ENCODE results near the gene ZNF598.
"Not testable (repeated sequence)": the region's sequence is repeated elsewhere in the genome, so short reads cannot be mapped to it uniquely, and the experiment has no call there.

ZNF598 gene

DNA sequence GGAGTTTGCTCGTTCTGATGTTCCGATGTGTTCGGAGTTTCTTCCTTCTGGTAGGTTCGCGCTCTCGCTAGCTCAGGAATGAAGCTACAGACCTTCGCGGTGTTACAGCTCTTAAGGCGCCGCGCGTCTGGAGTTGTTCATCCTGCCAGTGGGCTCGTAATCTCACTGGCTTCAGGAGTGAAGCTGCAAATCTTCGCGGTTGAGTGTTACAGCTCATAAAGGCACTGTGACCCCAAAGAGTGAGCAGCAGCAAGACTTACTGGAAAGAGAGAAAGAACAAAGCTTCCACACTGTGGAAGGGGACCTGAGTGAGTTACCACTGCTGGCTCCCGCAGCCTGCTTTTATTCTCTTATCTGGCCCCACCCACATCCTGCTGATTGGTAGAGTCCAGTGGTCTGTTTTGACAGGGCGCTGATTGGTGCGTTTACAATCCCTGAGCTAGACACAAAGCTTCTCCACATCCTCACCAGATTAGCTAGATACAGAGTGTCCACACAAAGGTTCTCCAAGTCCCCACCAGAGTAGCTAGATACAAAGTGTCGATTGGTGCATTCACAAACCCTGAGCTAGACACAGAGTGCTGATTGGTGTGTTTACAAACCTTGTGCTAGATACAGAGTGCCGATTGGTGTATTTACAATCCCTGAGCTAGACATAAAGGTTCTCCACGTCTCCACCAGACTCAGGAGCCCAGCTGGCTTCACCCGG, 52.0 kb downstream of the ZNF598 start:
- DNase-seq: not testable (repeated sequence)

GRCh38 chr16:1953734-1954133, 55.9 kb downstream of the ZNF598 start:
- DNase-seq: no peak

GRCh38 chr16:1950559-1950958, 59.1 kb downstream of the ZNF598 start:
- no peak for DNase-seq

- no peak for DNase-seq
Measured at GRCh38 chr16:1950047-1950446, 59.6 kb downstream of the ZNF598 start.

GRCh38 chr16:1949507-1949906, 60.1 kb downstream of the ZNF598 start:
- no peak for DNase-seq

Data from NCI-H748 treated with DMSO at 0.1 percent for 48 hours (cell line).